IPS-NIHi11 (cell line): ENCODE data around the gene AADACL3.

Experiments used
- DNase-seq: peaks from one replicate; pipeline ENCODE4 v3.0.0; 2012; ENCODE audit warnings: mixed read lengths, low spot score

AADACL3 gene

DNA sequence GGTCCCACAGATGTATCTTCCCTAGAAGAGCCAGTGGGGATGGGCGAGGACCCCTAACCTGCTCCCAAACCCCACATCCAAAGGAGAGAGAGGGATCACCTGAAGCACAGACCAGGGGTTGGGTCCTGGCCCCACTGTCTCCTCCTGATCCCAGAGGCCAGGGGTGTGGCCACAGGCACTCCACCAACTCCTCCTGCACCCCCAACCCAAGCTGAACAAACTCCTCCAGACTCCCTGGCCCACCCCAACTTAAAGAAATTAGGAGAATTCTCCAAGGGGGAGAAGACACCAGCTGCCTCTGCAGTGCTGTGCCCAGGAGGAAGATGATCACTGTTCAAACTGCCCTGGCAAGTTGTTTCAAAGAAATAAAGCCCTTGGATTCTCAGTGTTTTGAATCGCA is 53.1 kb downstream of the AADACL3 start:
- no peak for DNase-seq

DNA sequence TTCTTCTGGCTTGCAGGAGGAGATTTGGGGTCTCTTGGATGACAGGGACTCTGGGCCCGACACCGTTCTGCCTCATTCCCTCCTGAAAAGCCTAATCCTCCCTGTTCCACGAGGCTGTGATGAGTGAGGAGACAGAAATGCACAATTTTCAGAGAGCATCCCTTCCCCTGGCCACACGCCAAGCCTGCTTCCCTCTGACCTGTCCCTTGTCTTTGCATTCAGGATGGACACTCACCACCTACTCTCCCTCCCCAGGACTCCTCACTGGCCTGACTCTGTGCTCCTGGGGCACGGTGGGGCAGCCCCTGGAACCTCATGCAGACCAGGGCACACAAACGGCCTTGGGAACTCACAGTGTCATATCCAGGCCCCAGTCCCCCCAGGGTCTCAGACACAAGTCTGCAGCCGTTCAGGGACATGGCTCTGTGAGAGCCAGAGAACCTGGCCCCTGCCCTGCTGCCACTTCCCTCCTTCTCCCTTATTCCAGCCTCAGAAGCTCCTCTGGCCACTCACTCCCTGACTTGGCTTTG is 54.1 kb downstream of the AADACL3 start:
- no peak for DNase-seq

DNA sequence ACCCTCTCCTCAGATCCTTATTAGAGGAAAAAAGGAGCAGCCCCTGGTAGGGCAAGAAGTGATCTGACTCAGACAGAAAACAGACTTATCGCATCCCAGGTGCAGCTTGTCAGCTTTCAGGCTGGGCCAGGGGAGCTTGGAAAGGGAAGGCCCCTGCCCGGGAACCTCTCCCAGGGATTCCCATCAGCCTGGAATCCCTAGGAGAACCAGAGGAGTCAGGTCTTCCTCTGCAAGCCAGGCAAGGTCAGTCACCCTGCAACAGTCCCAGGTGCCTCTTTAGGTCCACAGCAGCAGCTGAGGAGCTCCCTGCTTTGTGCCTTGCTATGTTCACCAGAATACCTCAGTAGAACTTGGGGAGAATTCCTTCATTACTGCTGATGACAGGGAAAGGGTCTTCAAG is 54.7 kb downstream of the AADACL3 start:
- no peak for DNase-seq

DNA sequence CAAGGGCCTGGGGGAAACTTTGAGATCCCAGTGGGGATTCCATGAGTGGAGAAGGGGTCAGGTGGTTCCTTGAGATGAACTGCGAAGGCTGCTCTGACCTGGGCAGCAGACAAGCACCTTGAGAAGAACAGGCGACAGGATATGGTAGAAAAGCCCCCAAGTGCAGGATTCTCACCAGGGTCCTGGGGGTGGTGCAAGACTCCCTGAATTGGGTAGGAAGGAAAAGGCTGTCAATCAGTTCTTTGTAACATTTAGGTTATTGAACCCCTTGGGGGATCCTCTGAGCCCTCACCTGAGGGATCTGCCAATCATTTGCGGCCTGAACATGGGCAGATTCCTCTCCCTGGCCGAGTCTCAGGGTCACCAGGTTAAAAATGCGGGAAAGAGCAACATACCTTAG is 55.3 kb downstream of the AADACL3 start:
- DNase-seq, result no peak

DNA sequence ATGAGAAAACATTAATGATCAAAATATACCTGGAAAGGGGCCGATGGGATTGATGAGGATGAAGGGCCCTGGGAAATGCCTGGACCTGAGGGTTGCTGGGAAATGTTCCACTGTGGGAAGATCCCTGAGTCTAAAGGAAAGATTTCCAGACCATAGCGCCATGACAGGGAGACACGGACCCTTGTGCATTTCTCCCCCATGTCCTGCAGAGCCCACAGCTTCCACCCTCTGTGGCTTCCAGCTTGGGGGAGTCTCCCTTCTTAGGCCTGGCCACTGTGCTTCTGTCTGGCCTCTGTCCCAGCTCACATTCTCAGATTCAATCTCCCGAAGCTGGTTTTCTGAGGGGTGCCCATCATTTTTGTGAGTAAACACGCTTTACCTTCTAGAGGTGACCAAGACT is 56.6 kb downstream of the AADACL3 start:
- DNase-seq, result no peak

DNA sequence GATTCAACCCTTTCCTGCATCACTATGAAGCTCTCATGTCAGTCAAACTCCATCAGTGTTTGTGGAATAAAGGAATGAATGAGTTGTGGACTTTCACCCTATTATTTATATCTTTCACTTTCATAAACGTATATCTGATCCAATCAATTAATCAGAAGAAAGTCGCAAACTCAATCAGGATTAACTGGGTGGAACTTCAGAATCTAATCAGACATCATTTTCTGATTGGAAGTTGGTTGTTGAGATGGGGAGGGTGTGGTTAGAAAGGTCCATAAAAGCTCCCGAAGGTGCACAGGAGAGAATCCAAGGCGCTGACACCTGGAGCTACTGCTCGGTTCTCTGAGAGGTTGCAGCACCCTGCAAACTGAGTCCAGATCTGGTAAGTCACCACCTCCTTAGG is 57.5 kb downstream of the AADACL3 start, which contains the start of gene PRAMEF12:
TSS of gene PRAMEF12 (plus strand) at position 301 of the 400 bp plus-strand sequence. CDS start 1,130 bp downstream, outside the sequence.
- DNase-seq, result no peak

DNA sequence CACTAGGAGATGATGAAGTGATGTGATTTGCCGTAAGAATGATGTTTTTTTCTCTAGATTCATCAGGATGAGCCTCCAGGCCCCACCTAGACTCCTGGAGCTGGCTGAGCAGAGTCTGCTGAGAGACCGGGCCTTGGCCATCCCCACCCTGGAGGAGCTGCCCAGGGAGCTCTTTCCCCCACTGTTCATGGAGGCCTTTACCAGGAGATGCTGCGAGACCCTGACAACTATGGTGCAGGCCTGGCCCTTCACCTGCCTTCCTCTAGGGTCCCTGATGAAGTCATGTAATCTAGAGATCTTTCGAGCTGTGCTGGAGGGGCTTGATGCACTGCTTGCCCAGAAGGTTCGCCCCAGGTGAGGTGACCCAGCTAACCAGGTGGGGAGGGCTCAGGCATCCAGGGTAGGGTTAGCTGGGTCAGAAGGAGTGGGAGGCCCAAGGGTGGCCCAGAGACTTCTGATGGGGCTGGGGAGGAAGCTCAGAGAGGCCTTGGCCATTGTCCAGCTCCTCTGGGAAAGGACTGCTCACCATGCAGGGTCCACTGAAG is 59.0 kb downstream of the AADACL3 start:
- no peak for DNase-seq

DNA sequence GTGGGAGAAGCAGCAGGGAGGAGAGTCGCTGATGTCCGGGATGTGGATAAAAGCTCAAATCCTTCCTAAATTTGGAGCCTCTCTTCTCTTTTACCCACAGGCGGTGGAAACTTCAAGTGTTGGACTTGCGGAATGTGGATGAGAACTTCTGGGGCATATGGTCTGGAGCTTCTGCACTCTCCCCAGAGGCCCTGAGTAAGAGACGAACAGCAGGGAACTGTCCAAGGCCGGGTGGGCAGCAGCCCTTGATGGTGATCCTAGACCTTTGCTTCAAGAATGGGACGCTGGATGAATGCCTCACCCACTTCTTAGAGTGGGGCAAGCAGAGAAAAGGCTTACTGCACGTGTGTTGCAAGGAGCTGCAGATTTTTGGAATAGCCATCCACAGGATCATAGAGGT is 59.5 kb downstream of the AADACL3 start:
- no peak for DNase-seq

DNA sequence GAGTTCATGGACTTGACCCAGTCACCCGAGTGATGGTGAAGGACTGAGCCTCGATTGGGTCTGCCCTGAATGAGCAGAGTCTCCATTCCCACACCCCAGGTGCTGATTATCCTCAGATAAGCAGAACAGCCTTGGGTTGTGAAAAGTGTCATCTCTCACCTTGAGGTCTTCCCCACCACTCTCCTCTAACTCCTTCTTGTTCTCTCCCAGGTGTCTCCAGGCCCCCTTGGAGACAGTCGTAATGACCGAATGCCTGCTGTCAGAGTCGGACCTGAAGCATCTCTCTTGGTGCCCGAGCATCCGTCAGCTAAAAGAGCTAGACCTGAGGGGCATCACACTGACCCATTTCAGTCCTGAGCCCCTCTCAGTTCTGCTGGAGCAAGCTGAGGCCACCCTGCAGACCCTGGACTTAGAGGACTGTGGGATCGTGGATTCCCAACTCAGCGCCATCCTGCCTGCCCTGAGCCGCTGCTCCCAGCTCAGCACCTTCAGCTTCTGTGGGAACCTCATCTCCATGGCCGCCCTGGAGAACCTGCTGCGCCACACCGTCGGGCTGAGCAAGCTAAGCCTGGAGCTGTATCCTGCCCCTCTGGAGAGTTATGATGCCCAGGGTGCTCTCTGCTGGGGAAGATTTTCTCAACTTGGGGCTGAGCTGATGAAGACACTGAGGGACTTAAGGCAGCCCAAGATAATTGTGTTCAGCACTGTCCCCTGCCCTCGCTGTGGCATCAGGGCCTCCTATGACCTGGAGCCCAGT is 61.1 kb downstream of the AADACL3 start:
- no peak for DNase-seq
